HFFc6 (cell line): ENCODE measurements around the gene RAC2. TPM values are rescaled to one million over a fixed set of nuclear protein-coding genes. Genes with fewer than 3 reads are reported as not detected.

Experiments
- DNase-seq: peaks from one replicate; pipeline ENCODE4 v3.0.0-alpha.2; 2018
- H3K27ac Mint-ChIP-seq: 2 replicates; pipeline ENCODE4 v1.8.0; 2020; ENCODE audit warnings: mild to moderate bottlenecking, mixed read lengths
- H3K27me3 Mint-ChIP-seq: 2 replicates; pipeline ENCODE4 v1.8.0; 2021; ENCODE audit warnings: mild to moderate bottlenecking, moderate library complexity, mixed read lengths; ENCODE audit not compliant: insufficient read depth
- H3K36me3 Mint-ChIP-seq: 2 replicates; pipeline ENCODE4 v1.8.0; 2021; ENCODE audit warnings: low read depth, mixed read lengths
- H3K4me1 Mint-ChIP-seq: 2 replicates; pipeline ENCODE4 v1.8.0; 2020; ENCODE audit warnings: low read depth, mixed read lengths
- H3K4me3 Mint-ChIP-seq: 2 replicates; pipeline ENCODE4 v1.8.0; 2020; ENCODE audit warnings: mild to moderate bottlenecking, moderate library complexity, mixed read lengths
- H3K9me3 Mint-ChIP-seq: 2 replicates; pipeline ENCODE4 v1.8.0; 2020; ENCODE audit warnings: mild to moderate bottlenecking, mixed read lengths
- CTCF ChIP-seq: fragments of 200-600 bp; sonication (generic); IDR thresholded peaks from 2 replicates; pipeline ENCODE4 v1.5.0; 2021; ENCODE audit warnings: antibody characterized with exemption, mild to moderate bottlenecking
- total RNA-seq, 6 experiments: library from RNA; stranded (reverse); fragmentation: NEBNext Ultra II Directional; extraction: Animal tissue kit (Norgen Biotek cat#: 25700); gene quantifications; 2 replicates in 1 of 6; 3 replicates in 5 of 6; pipeline ENCODE4 v1.2.3, GENCODE V29; 2021

RAC2 gene
- total RNA-seq, 6 experiments from 2014 or later = 29.9 to 57.2 (median 53.5) TPM

GRCh38 chr22:37244922-37245722 lies 1.1 kb upstream of the RAC2 start:
- Mint-ChIP-seq H3K36me3 (no peaks in the 10 kb centered on the region), H3K9me3 (no peaks in the 10 kb centered on the region), H3K4me3 (no peak overlapping the region), H3K27me3 (peaks cover 6% of the 10 kb centered on the region), H3K27ac (0 out of 2 replicates have a peak overlapping the region, but pooled peaks have one; percentile 25), H3K4me1 (peaks cover 26% of the 10 kb centered on the region)
- no peak for DNase-seq
- no peak for TF ChIP-seq CTCF

GRCh38 chr22:37243402-37244113 lies 511 bp downstream of the RAC2 start:
- no peaks in the 10 kb centered on the region for H3K36me3 Mint-ChIP-seq
- no peaks in the 10 kb centered on the region for H3K9me3 Mint-ChIP-seq
- peak overlapping the region; percentile 84 for H3K4me3 Mint-ChIP-seq
- no peak overlapping the region for H3K27ac Mint-ChIP-seq
- no peak for TF ChIP-seq CTCF
- no peak for DNase-seq
- H3K4me1 Mint-ChIP-seq = peaks cover 23% of the 10 kb centered on the region
- peaks cover 5% of the 10 kb centered on the region for H3K27me3 Mint-ChIP-seq

GRCh38 chr22:37242395-37242918 lies 1.6 kb downstream of the RAC2 start:
- H3K4me3 Mint-ChIP-seq = peak overlapping the region; percentile 33
- TF ChIP-seq CTCF = no peak
- peak overlapping the region; percentile 29; the same call in 1 of the 2 replicates for H3K27ac Mint-ChIP-seq
- H3K27me3 Mint-ChIP-seq = peaks cover 4% of the 10 kb centered on the region
- peaks cover 17% of the 10 kb centered on the region for H3K4me1 Mint-ChIP-seq
- H3K36me3 Mint-ChIP-seq = no peaks in the 10 kb centered on the region
- no peaks in the 10 kb centered on the region for H3K9me3 Mint-ChIP-seq
- no peak for DNase-seq

- Mint-ChIP-seq H3K27ac (no peak overlapping the region), H3K9me3 (no peaks in the 10 kb centered on the region), H3K4me3 (no peak overlapping the region), H3K4me1 (peaks cover 17% of the 10 kb centered on the region), H3K27me3 (peaks cover 6% of the 10 kb centered on the region), H3K36me3 (no peaks in the 10 kb centered on the region)
- TF ChIP-seq CTCF = no peak
- no peak for DNase-seq
Measured at GRCh38 chr22:37241351-37242142, 2.5 kb downstream of the RAC2 start.

- Mint-ChIP-seq H3K27me3 (peaks cover 6% of the 10 kb centered on the region), H3K4me3 (no peak overlapping the region), H3K36me3 (no peaks in the 10 kb centered on the region), H3K4me1 (peaks cover 17% of the 10 kb centered on the region), H3K9me3 (no peaks in the 10 kb centered on the region), H3K27ac (no peak overlapping the region; the same call in 1 of the 2 replicates)
- no peak for TF ChIP-seq CTCF
- DNase-seq = no peak
Measured at GRCh38 chr22:37240941-37241320, 3.1 kb downstream of the RAC2 start.
